Stomach smooth muscle (tissue), 2 donors: ENCODE data around the gene PANK1.

ENCODE experiments used
- H3K27ac ChIP-seq: one replicate; pipeline ENCODE4 v1.7.0; 2013; ENCODE audit warnings: mild to moderate bottlenecking, low read length, inconsistent platforms
- H3K27me3 ChIP-seq, 2 donors: one replicate each; pipeline ENCODE4 v1.7.0; 2013; ENCODE audit warnings: low read length in 2 of 2; ENCODE audit not compliant: insufficient read depth in 2 of 2, control insufficient read depth in 1 of 2
- H3K36me3 ChIP-seq, 2 donors: one replicate each; pipeline ENCODE4 v1.7.0; 2013; ENCODE audit warnings: low read length in 2 of 2; ENCODE audit not compliant: control insufficient read depth in 2 of 2, insufficient read depth in 2 of 2
- H3K4me1 ChIP-seq: one replicate; pipeline ENCODE4 v1.7.0; 2013; ENCODE audit warnings: low read length; ENCODE audit not compliant: control insufficient read depth, insufficient read depth
- H3K4me3 ChIP-seq, 2 donors: one replicate each; pipeline ENCODE4 v1.7.0; 2013; ENCODE audit warnings: low read length in 2 of 2
- H3K9ac ChIP-seq, 2 donors: one replicate each; pipeline ENCODE4 v1.7.0; 2013; ENCODE audit warnings: low read length in 2 of 2, mild to moderate bottlenecking in 1 of 2
- H3K9me3 ChIP-seq, 2 donors: one replicate each; pipeline ENCODE4 v1.7.0; 2013; ENCODE audit warnings: low read length in 2 of 2; ENCODE audit not compliant: control insufficient read depth in 2 of 2
- donor health status: healthy.
- donor health status: Pancreatic carcinoma.

Gene PANK1

DNA sequence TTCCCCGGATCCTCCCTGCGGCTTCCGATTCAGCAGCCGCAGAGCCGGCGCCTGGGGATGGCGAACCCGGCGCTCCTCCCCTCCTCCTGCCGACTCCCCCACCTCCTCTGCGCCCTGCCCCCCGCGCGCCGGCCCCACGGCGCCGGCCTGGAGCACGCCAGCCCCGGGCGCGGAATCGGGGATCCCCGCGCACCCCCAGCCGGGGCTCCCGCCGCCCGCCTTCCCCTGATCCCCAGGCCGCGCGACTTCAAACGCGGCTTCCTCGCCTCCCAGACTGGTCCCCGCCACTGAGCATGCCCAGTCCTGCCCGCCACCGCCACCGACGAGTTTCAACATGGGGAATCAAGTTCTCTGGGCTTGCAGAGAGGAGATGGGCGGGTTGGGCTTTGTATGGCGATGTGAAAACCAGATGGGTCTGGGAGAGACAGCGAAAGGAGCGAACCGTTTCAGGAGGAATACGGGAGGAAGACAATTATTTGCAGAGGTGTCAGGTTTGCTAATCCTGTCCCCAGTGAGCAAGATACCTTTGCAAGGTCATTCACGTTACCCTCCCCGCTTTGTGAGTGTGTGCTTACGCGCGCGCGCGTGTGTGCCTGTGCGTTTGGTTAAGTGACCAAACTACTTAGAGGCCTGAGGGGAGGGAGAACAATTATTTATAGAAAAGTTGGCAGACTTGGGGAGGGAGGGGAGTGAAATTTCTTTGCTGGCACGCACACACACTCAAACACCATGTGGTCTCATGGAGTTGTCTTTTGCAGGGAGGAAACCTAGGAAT, at the start of gene PANK1:
TSS of gene PANK1 (minus strand) at position 276 of the 775 bp plus-strand sequence. CDS start 351 bp downstream, outside the sequence.
- Histone ChIP-seq H3K4me3 (peak within 1 kb of the TSS; percentile 85 to 90), H3K36me3 (no peaks in the 10 kb centered on the region), H3K9ac (peak within 1 kb of the TSS; percentile 61 to 64), H3K9me3 (no peaks in the 10 kb centered on the region), H3K27me3 (no peaks in the 10 kb centered on the region), H3K4me1 (peaks cover 8% of the 10 kb centered on the region), H3K27ac (peak within 1 kb of the TSS; percentile 77)

DNA sequence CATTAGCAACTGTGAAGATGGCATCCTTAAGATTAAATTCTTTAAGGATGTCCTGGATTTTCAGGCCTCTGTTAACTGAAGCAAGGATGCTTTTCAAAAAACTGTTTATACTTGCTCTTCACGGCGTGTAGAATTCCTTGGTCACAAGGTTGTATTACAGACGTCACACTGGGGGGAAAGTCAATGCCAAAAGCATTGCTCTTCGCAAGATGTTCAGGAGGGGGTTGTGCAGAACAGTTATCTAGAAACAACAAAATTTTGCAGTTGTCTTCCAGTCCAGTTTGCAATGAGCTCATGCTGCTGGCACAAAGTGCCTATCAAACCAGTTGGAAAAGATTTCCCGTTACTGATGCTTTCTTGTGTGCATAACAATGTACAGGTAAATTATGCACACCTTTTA, 48.1 kb upstream of the PANK1 start:
- Histone ChIP-seq H3K36me3 (no peaks in the 10 kb centered on the region), H3K27ac (no peak overlapping the region), H3K9me3 (no peaks in the 10 kb centered on the region), H3K9ac (no peak overlapping the region), H3K4me1 (no peaks in the 10 kb centered on the region), H3K27me3 (no peaks in the 10 kb centered on the region), H3K4me3 (no peak overlapping the region)

DNA sequence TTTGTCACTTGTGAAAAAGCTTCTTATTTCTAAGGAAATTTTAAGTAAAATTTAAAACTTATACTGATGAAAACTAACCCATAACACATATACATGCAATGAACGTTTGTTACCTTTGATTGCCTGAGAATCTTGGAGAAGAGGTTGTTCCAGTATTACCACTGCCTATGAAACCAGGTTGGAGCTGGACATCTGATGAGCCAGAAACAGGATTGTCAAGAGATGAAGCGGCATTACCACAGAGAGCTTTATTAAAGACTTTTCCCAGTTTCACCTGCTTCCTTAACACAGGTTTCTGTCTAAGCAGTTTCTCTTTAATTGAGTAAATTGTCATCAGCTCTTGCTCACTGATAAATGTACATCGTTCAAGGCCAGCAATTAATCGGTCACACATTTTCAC, 47.4 kb upstream of the PANK1 start:
- Histone ChIP-seq H3K4me3 (no peak overlapping the region), H3K27me3 (no peaks in the 10 kb centered on the region), H3K9ac (no peak overlapping the region), H3K9me3 (no peaks in the 10 kb centered on the region), H3K4me1 (no peaks in the 10 kb centered on the region), H3K36me3 (no peaks in the 10 kb centered on the region), H3K27ac (no peak overlapping the region)

DNA sequence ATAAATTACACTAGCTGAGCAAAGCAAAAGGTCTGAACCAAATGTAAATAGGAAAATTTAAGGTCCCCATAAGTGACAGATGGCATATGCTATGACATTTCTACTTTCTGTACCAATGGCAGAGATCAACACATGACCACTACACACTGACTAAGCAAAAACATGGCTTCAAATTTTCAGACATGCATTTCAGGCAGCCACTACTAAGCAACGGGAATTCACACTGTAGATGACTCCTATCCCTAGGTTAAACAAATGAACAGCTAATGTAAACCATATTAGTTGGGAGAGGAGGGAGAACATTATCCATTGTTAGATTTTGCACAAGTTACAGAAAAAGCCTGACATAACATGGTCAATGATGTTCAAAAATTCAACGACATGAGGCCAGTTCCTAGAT, 45.0 kb upstream of the PANK1 start:
- Histone ChIP-seq H3K9ac (no peak overlapping the region), H3K27ac (no peak overlapping the region), H3K27me3 (no peaks in the 10 kb centered on the region), H3K4me3 (no peak overlapping the region), H3K4me1 (no peaks in the 10 kb centered on the region), H3K36me3 (no peaks in the 10 kb centered on the region), H3K9me3 (no peaks in the 10 kb centered on the region)

DNA sequence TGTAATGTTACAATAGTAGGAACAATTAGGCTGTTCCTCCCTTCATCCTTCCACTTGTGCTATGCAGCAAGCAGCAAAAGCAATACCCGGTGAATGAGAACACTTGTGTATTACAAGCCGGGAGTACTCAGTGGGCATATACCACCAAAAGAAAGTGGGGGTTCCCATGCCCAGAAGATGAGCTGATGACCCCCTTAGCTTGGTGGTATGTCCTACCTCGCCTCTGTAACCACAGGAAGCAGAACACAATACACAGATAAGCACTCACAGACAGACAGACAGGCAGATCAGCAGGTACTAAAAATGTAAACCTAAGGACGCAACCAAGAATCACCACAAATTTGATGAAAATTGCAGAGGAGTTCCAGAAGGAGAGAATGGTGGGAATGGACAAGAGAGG, 40.9 kb upstream of the PANK1 start:
- Histone ChIP-seq H3K27ac (no peak overlapping the region), H3K36me3 (no peaks in the 10 kb centered on the region), H3K9ac (no peak overlapping the region)

DNA sequence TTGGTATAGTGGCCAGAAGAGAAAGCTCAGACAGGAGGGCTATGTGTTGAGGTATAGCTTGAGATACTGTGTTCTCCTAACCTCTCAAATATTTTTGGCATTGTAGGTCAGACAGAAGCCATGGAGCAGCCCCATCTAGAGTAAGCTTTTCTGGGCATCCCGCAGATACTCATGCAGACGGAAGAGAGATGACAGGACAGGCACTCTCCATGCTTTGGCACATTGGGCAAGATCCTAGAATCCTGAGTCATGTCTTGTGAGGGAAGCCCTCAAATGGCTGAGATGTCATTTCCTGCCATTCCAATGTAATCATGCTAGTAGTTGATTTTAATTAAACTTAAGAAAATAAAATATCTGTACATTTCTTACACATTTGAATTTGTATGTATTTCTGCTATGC, 39.6 kb upstream of the PANK1 start:
- H3K27ac ChIP-seq, result no peak overlapping the region
- no peak overlapping the region for H3K9ac ChIP-seq
- no peaks in the 10 kb centered on the region for H3K9me3 ChIP-seq
- H3K36me3 ChIP-seq, result no peaks in the 10 kb centered on the region
- H3K4me1 ChIP-seq, result no peaks in the 10 kb centered on the region
- no peak overlapping the region for H3K4me3 ChIP-seq
- H3K27me3 ChIP-seq, result no peaks in the 10 kb centered on the region

More for the DNA sequence above, 40.9 kb upstream of the PANK1 start:
- Histone ChIP-seq H3K4me3 (no peak overlapping the region), H3K27me3 (no peaks in the 10 kb centered on the region), H3K4me1 (no peaks in the 10 kb centered on the region), H3K9me3 (no peaks in the 10 kb centered on the region)

DNA sequence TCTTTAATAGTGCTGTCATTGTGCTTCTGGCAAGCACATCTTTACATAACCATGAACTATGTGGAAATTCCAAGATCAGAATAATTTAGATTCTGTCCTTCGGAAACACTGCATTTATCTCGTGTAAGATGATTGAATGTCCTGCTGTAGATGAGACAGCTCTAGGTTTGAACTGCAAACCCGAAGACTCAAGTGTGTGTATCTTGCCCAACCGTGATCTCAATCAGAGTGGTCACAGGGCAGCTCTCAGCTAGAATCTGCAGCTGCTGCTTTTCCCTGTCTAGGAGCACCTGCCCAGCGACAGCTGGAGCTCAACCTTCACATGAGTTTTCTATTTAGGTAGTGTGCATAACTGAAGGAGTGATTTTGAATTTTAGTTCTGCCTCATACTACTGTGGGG, 38.8 kb upstream of the PANK1 start:
- no peaks in the 10 kb centered on the region for H3K27me3 ChIP-seq
- H3K4me1 ChIP-seq, result no peaks in the 10 kb centered on the region
- H3K36me3 ChIP-seq, result no peaks in the 10 kb centered on the region
- no peaks in the 10 kb centered on the region for H3K9me3 ChIP-seq
- H3K27ac ChIP-seq, result no peak overlapping the region
- H3K9ac ChIP-seq, result no peak overlapping the region
- H3K4me3 ChIP-seq, result no peak overlapping the region

DNA sequence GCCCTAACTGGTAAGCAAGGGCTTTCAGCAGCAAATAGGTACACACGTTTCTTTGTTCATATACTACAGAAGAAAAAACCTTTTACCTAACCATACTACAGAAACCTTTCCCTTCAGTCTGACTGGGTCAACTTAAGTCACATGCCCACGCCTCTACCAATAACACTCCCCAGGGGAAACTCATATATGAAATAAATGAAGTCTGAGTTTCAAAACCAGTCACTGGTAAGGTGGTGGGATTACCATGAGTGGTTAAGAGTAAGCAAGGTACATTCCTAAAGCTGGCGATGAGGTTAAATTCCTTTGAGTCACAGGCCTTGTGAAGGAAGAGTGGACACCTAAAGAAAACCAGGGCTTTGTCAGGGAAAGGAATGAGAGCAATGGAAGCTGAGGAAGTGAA, 34.9 kb upstream of the PANK1 start:
- Histone ChIP-seq H3K36me3 (no peaks in the 10 kb centered on the region), H3K9ac (no peak overlapping the region), H3K4me3 (no peak overlapping the region), H3K27me3 (no peaks in the 10 kb centered on the region), H3K4me1 (no peaks in the 10 kb centered on the region), H3K27ac (no peak overlapping the region), H3K9me3 (no peaks in the 10 kb centered on the region)

DNA sequence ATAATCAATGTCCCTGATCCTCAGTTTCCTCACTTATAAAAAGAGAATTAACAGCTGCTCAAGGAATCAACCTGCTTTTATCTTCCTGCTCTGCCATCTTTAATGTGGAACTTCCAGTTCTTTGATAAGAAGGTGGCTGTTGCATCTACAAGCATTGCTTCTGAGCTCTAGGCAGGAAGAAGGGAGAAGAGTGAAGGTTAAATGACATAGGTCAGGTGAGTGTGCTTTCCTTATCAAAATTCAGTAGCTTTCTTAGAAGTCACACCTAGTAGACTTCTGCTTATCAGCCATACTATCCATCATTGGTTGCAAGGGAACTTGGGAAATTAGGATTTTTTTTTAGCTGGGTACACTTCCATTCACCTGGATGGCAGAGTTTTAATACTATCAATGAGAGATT, 32.3 kb upstream of the PANK1 start:
- H3K27me3 ChIP-seq, result no peaks in the 10 kb centered on the region
- H3K9me3 ChIP-seq, result no peaks in the 10 kb centered on the region
- no peaks in the 10 kb centered on the region for H3K4me1 ChIP-seq
- no peak overlapping the region for H3K27ac ChIP-seq
- H3K4me3 ChIP-seq, result no peak overlapping the region
- H3K9ac ChIP-seq, result no peak overlapping the region
- no peaks in the 10 kb centered on the region for H3K36me3 ChIP-seq

DNA sequence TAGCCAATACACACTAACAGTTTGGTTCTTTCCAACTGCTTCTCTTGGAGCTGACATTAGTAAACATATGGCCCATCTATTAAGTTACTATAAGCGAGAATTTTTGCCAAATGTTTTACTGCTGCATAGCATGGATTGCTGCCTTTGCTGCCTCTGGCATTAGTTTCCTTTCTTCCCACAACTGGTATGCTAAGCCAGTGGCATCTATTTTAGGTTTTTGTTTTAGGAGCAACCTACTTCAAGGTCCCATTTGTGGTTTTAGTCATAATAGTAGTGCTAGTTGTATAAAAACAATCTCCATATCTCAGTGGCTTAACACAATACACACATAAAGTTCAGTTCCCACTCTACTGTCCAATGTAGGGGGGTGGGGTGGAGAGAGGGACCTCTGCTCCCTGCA, 25.9 kb upstream of the PANK1 start:
- no peaks in the 10 kb centered on the region for H3K36me3 ChIP-seq
- H3K27me3 ChIP-seq, result no peaks in the 10 kb centered on the region
- no peaks in the 10 kb centered on the region for H3K9me3 ChIP-seq
- H3K4me3 ChIP-seq, result no peak overlapping the region
- no peak overlapping the region for H3K9ac ChIP-seq
- H3K27ac ChIP-seq, result no peak overlapping the region
- no peaks in the 10 kb centered on the region for H3K4me1 ChIP-seq

DNA sequence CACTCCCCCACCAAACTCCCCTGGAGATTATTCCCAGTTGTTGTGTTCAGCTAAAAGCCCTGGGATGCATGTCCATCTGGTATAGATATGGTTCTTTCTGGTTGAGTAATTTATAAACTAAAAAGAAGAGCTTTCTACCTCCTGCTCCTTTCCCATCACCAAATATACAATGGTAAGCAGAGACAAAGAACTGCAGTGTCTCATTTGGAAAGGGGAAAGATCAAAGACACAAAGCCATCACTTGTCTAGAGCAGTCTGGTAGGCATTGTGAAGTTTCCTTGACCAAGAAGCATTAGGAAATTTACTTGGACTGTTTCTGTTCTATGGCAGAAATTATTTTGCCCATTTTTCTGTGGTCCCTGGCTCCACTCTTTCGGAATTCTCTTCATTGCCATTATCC, 24.9 kb upstream of the PANK1 start:
- Histone ChIP-seq H3K9me3 (no peaks in the 10 kb centered on the region), H3K9ac (no peak overlapping the region), H3K4me1 (no peaks in the 10 kb centered on the region), H3K27ac (no peak overlapping the region), H3K36me3 (no peaks in the 10 kb centered on the region), H3K27me3 (no peaks in the 10 kb centered on the region), H3K4me3 (no peak overlapping the region)
